Right lobe of liver (tissue), 6 donors: Measurements from ENCODE around the gene MINK1. TPM values are rescaled to one million over a fixed set of nuclear protein-coding genes. Genes with fewer than 3 reads are reported as not detected.

ENCODE experiments used
- ATAC-seq, 4 donors: fragments of 200-7000 bp; cut with Tn5 transposase; one replicate each; pipeline ENCODE4 v1.9.1; 2020; ENCODE audit warnings: mild to moderate bottlenecking in 4 of 4, moderate library complexity in 4 of 4
- DNase-seq, 3 donors: peaks; one replicate each; pipeline ENCODE4 v3.0.0-alpha.2; 2020
- H3K27ac ChIP-seq, 3 donors: fragments of 200-600 bp; one replicate each; pipeline ENCODE4 v1.8.0; 2022
- H3K27me3 ChIP-seq, 2 donors: fragments of 200-600 bp; one replicate each; pipeline ENCODE4 v1.8.0; 2022
- H3K36me3 ChIP-seq, 4 donors: fragments of 200-600 bp; sonication (generic) in 1 of 4; one replicate each; pipeline versions ENCODE4 v1.5.1 to v1.8.0; 2017 to 2022; ENCODE audit warnings: control low read depth in 1 of 4
- H3K4me1 ChIP-seq, 4 donors: fragments of 200-600 bp; sonication (generic) in 1 of 4; one replicate each; pipeline versions ENCODE4 v1.5.1 to v1.8.0; 2017 to 2022; ENCODE audit warnings: control low read depth in 1 of 4
- H3K4me3 ChIP-seq, 3 donors: fragments of 200-600 bp; one replicate each; pipeline ENCODE4 v1.8.0; 2022
- H3K9me3 ChIP-seq, 4 donors: fragments of 200-600 bp; sonication (generic) in 1 of 4; one replicate each; pipeline versions ENCODE4 v1.5.1 to v1.8.0; 2017 to 2022; ENCODE audit warnings: control low read depth in 1 of 4
- CTCF ChIP-seq, 4 donors: fragments of 200-600 bp in 3 of 4; fragments of 450-650 bp in 1 of 4; IDR thresholded peaks; one replicate each; pipeline versions ENCODE4 v1.5.1 to v1.8.0; 2016 to 2022; ENCODE audit warnings: antibody characterized with exemption in 4 of 4, mild to moderate bottlenecking in 2 of 4
- POLR2A ChIP-seq: fragments of 450-650 bp; IDR thresholded peaks from one replicate; pipeline ENCODE4 v1.6.1; 2017; ENCODE audit warnings: antibody characterized with exemption, mild to moderate bottlenecking
- WGBS: methylation state at CpG from one replicate; pipeline ENCODE4 v1.1.6; 2018; ENCODE audit warnings: low coverage, low lambda C conversion rate; ENCODE audit not compliant: insufficient coverage; ENCODE audit errors: missing lambda C conversion rate; 5-methylcytosine and 5-hydroxymethylcytosine counted together
- intact Hi-C, 2 donors: fragments of 100-400 bp; cut with DNase I; formaldehyde crosslinking; loops; one replicate each; pipeline versions ENCODE4 v1.11.2 to v1.14.1; 2022
- total RNA-seq, 6 experiments: library from RNA; depleted of rRNA in 2 of 6; stranded (reverse); fragments of >200 nt in 2 of 6; fragmentation: NEBNext Ultra II Directional in 3 of 6; extraction: Animal tissue kit (Norgen Biotek cat#: 25700) in 3 of 6; gene quantifications; one replicate each; pipeline versions ENCODE4 v1.1.0 to v1.2.4, GENCODE V29; 2016 to 2023
- donor health status: DM: no; HTN: yes; CAD: no.
- donor health status: DM: no; HTN: no; CAD: no.
- donor health status: DM: no; HTN: no; CAD: no.
- donor health status: DM: no; HTN: yes; CAD: no.
- donor health status: DM: no; HTN: yes; CAD: no.

MINK1 gene
- total RNA-seq, 6 experiments from 2014 or later = 20.3 to 42.5 (median 28.0) TPM

GRCh38 chr17:4808378-4808767, 24.8 kb upstream of the MINK1 start:
- Histone ChIP-seq H3K9me3 (no peaks in the 10 kb centered on the region), H3K4me1 (peaks cover 0 to 12% (median 3%) of the 10 kb centered on the region in 4 donors), H3K27me3 (no peaks in the 10 kb centered on the region), H3K27ac (peak overlapping the region in 1 of 3 donors; percentile 7), H3K4me3 (peak overlapping the region in 2 of 3 donors; percentile 76 to 84), H3K36me3 (no peaks in the 10 kb centered on the region)
- 31% methylated on average over 2 of the region's 6 CpGs for WGBS
- ATAC-seq = peak; percentile 81 to 86 (median 83)
- intact Hi-C loops = loop anchor here in 1 of 2 donors (5.0 kb wide), 1 partner anchor 74 kb away; no protein-coding TSS in a partner anchor
- TF ChIP-seq POLR2A (no peak), CTCF (IDR thresholded peaks at IDR 0.05) (peak; percentile 7 to 44 (median 16))
- peak; percentile 82 to 90 (median 90) for DNase-seq

- H3K27ac ChIP-seq = no peak overlapping the region
- H3K27me3 ChIP-seq = no peaks in the 10 kb centered on the region
- peaks cover 0 to 4% (median 0%) of the 10 kb centered on the region in 4 donors for H3K36me3 ChIP-seq
- WGBS = 35% methylated on average over 10 of the region's 13 CpGs
- ATAC-seq = no peak
- H3K4me1 ChIP-seq = peaks cover 0 to 12% (median 3%) of the 10 kb centered on the region in 4 donors
- no peak overlapping the region for H3K4me3 ChIP-seq
- TF ChIP-seq CTCF (IDR thresholded peaks at IDR 0.05) (no peak), POLR2A (no peak)
- H3K9me3 ChIP-seq = no peaks in the 10 kb centered on the region
- DNase-seq = peak in 1 of 3 donors; percentile 36
- intact Hi-C loops = no loop called here
Observed at GRCh38 chr17:4810696-4811290, 22.3 kb upstream of the MINK1 start.

GRCh38 chr17:4811471-4811870, 21.7 kb upstream of the MINK1 start:
- no peak overlapping the region for H3K27ac ChIP-seq
- no peak overlapping the region for H3K4me3 ChIP-seq
- 82% methylated on average over 3 of the region's 12 CpGs for WGBS
- H3K9me3 ChIP-seq = no peaks in the 10 kb centered on the region
- DNase-seq = no peak
- intact Hi-C loops = no loop called here
- no peak for ATAC-seq
- H3K27me3 ChIP-seq = no peaks in the 10 kb centered on the region
- H3K4me1 ChIP-seq = peaks cover 0 to 8% (median 3%) of the 10 kb centered on the region in 4 donors
- no peak for TF ChIP-seq POLR2A
- TF ChIP-seq CTCF (IDR thresholded peaks at IDR 0.05) = no peak
- H3K36me3 ChIP-seq = peaks cover 0 to 4% (median 0%) of the 10 kb centered on the region in 4 donors

GRCh38 chr17:4812690-4813089, 20.4 kb upstream of the MINK1 start:
- ATAC-seq = no peak
- H3K27me3 ChIP-seq = no peaks in the 10 kb centered on the region
- WGBS = 89% methylated on average over 7 of the region's 7 CpGs
- no peak for TF ChIP-seq POLR2A
- no peak for TF ChIP-seq CTCF (IDR thresholded peaks at IDR 0.05)
- H3K4me3 ChIP-seq = no peak overlapping the region
- H3K27ac ChIP-seq = no peak overlapping the region
- no peaks in the 10 kb centered on the region for H3K9me3 ChIP-seq
- DNase-seq = no peak
- H3K36me3 ChIP-seq = peaks cover 0 to 13% (median 0%) of the 10 kb centered on the region in 4 donors
- intact Hi-C loops = no loop called here
- H3K4me1 ChIP-seq = peaks cover 0 to 6% (median 2%) of the 10 kb centered on the region in 4 donors
